ENCODE data around the gene NTMT2.

DNA sequence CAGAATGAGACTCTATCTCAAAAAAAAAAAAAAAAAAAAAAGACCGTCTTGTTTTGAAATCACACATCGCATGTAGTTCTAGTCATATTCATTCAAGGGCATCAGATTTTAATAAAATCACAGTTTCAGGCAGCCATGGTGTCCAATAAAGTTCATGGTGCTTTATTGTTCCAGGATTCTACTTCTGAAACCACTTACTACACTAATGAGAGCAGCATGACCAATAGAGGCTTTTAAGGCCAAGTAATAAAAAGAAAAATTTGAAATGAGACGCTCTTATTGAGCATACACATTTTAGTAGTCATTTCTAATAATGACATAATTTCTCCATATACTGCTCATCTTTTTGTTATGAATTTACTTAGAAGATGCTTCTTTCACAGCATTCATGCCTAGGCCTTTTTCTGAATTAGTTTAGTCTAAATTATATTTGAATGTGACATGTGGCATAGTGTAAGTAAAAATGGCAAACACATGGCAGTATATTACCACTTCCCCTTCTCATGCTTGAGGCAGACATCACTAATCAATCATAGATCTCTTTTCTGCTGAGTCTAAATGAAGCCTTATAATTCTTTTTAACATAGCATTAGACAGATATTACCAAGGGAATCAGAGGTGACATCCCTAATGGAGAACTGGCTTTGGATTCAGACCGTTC is 18.5 kb downstream of the NTMT2 start:
- TF ChIP-seq ZFP3 (CRISPR knock-in tag; IDR thresholded peaks at IDR 0.05) (no peak), BACH2 (CRISPR knock-in tag; IDR thresholded peaks at IDR 0.05; ENCODE audit: borderline replicate concordance) (no peak), ZNF565 (CRISPR knock-in tag; conservative IDR thresholded peaks at IDR 0.05; ENCODE audit: low read depth) (no peak), ZNF8 (CRISPR knock-in tag; IDR thresholded peaks at IDR 0.05) (no peak), OSR1 (CRISPR knock-in tag; IDR thresholded peaks at IDR 0.05) (no peak)
- TF ChIP-seq, protein P1, sequence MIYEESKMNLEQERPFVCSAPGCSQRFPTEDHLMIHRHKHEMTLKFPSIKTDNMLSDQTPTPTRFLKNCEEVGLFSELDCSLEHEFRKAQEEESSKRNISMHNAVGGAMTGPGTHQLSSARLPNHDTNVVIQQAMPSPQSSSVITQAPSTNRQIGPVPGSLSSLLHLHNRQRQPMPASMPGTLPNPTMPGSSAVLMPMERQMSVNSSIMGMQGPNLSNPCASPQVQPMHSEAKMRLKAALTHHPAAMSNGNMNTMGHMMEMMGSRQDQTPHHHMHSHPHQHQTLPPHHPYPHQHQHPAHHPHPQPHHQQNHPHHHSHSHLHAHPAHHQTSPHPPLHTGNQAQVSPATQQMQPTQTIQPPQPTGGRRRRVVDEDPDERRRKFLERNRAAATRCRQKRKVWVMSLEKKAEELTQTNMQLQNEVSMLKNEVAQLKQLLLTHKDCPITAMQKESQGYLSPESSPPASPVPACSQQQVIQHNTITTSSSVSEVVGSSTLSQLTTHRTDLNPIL (CRISPR knock-in tag; IDR thresholded peaks at IDR 0.05; ENCODE audit: low read depth): no peak
- TF ChIP-seq, protein P2, sequence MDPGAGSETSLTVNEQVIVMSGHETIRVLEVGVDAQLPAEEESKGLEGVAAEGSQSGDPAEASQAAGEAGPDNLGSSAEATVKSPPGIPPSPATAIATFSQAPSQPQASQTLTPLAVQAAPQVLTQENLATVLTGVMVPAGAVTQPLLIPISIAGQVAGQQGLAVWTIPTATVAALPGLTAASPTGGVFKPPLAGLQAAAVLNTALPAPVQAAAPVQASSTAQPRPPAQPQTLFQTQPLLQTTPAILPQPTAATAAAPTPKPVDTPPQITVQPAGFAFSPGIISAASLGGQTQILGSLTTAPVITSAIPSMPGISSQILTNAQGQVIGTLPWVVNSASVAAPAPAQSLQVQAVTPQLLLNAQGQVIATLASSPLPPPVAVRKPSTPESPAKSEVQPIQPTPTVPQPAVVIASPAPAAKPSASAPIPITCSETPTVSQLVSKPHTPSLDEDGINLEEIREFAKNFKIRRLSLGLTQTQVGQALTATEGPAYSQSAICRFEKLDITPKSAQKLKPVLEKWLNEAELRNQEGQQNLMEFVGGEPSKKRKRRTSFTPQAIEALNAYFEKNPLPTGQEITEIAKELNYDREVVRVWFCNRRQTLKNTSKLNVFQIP (CRISPR knock-in tag; IDR thresholded peaks at IDR 0.05; ENCODE audit: borderline replicate concordance, low read depth): no peak
- TF ChIP-seq, protein P3, sequence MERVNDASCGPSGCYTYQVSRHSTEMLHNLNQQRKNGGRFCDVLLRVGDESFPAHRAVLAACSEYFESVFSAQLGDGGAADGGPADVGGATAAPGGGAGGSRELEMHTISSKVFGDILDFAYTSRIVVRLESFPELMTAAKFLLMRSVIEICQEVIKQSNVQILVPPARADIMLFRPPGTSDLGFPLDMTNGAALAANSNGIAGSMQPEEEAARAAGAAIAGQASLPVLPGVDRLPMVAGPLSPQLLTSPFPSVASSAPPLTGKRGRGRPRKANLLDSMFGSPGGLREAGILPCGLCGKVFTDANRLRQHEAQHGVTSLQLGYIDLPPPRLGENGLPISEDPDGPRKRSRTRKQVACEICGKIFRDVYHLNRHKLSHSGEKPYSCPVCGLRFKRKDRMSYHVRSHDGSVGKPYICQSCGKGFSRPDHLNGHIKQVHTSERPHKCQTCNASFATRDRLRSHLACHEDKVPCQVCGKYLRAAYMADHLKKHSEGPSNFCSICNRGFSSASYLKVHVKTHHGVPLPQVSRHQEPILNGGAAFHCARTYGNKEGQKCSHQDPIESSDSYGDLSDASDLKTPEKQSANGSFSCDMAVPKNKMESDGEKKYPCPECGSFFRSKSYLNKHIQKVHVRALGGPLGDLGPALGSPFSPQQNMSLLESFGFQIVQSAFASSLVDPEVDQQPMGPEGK (CRISPR knock-in tag; IDR thresholded peaks at IDR 0.05; ENCODE audit: borderline replicate concordance): no peak
- TF ChIP-seq, protein P4, sequence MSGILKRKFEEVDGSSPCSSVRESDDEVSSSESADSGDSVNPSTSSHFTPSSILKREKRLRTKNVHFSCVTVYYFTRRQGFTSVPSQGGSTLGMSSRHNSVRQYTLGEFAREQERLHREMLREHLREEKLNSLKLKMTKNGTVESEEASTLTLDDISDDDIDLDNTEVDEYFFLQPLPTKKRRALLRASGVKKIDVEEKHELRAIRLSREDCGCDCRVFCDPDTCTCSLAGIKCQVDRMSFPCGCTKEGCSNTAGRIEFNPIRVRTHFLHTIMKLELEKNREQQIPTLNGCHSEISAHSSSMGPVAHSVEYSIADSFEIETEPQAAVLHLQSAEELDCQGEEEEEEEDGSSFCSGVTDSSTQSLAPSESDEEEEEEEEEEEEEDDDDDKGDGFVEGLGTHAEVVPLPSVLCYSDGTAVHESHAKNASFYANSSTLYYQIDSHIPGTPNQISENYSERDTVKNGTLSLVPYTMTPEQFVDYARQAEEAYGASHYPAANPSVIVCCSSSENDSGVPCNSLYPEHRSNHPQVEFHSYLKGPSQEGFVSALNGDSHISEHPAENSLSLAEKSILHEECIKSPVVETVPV (CRISPR knock-in tag; IDR thresholded peaks at IDR 0.05): no peak

All from SK-N-SH treated with all-trans-retinoic acid at 6 μM for 48 hours (cell line).